ENCODE measurements around the gene ANKRD33. TPM values are rescaled to one million over a fixed set of nuclear protein-coding genes. Genes with fewer than 3 reads are reported as not detected.

ANKRD33 gene
- total and polyA plus RNA-seq, 2 experiments from 2014 or later, result 0.27 to 1.7 TPM

DNA sequence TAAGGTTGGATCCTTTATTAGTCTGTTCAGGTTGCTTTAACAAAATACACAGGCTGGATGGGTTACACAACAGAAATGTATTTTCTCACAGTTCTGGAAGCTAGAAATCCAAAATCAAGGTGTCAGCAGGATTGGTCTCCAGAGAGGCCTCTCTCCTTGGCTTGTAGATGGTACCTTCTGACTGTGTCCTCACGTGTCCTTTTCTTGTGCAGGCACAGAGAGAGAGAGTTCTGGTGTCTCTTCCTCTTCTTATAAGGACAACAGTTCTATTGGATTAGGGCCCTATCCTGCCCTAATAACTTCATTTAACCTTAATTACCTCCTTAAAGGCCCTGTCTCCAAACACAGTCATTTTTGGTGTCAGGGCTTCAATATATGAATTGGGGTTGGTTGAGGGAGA, 4.6 kb upstream of the ANKRD33 start:
- no peaks in the 10 kb centered on the region for H3K36me3 ChIP-seq (ENCODE audit: insufficient read depth)
- H3K79me2 ChIP-seq (replicated peaks; ENCODE audit: insufficient read depth), result no peaks in the 10 kb centered on the region
- H4K20me1 ChIP-seq (replicated peaks; ENCODE audit: insufficient read depth), result no peaks in the 10 kb centered on the region
- no peak for TF ChIP-seq STAT1 (IDR thresholded peaks at IDR 0.05; ENCODE audit: unreplicated experiment)
- no peak overlapping the region for H3K4me2 ChIP-seq
- H3K4me3 ChIP-seq, result no peak overlapping the region
- H3K4me1 ChIP-seq (ENCODE audit: insufficient read depth), result 0 out of 2 replicates have a peak, but pooled peaks cover 2% of the 10 kb centered on the region
- no peaks in the 10 kb centered on the region; the same call in 1 of the 2 replicates for H3F3A ChIP-seq (replicated peaks; ENCODE audit: low read depth)
- H3K27me3 Mint-ChIP-seq (ENCODE audit: insufficient read depth, low read depth, poor library complexity), result peaks cover 12% of the 10 kb centered on the region
- DNase-seq (ENCODE audit: low spot score) (no peak), ATAC-seq (no peak)
- no peak overlapping the region for H3K4me3 Mint-ChIP-seq
- no peaks in the 10 kb centered on the region; the same call in 1 of the 3 replicates for H3K9me3 Mint-ChIP-seq
- no peak overlapping the region for H3K27ac Mint-ChIP-seq
- H3K36me3 Mint-ChIP-seq (ENCODE audit: low read depth), result no peaks in the 10 kb centered on the region
- H2AFZ ChIP-seq, result no peak overlapping the region
- peaks cover 3% of the 10 kb centered on the region; the same call in 1 of the 2 replicates for H3K27me3 ChIP-seq (ENCODE audit: insufficient read depth)
- H3K9me2 ChIP-seq (ENCODE audit: insufficient read depth), result no peaks in the 10 kb centered on the region
- peaks cover 10% of the 10 kb centered on the region; the same call in 1 of the 3 replicates for H3K4me1 Mint-ChIP-seq
- no peak overlapping the region for H3K27ac ChIP-seq (ENCODE audit: low read depth)

DNA sequence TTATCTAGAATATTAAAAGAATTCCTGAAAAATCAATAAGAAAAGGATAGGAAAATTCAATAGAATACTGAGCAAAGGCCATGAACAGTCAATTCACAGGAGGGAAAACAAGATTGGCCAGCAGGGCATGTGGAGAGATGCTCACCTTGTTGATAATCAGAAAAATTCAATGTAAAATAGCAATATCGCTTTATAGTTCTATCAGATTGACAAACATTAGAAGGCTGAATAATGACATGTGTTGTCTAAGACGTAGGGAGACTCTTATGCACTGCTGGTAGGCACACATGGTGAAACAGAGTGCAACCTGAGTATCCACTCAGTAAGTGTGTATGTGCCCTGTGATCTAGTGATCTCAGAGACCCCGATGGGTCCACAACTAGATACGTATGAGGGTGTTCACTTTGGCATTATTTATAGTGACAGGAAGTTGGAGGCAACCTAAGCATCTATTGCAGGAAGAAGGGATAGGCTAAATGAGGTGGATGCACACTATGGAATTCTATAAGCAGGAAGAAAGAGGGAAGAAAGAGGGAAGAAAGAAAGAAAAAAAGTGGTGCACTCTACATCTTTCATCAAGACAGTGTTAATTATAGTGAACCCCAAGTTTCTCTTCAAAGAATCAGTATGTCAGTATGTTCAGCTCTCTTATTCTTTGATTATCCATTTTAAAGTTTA, 3.8 kb upstream of the ANKRD33 start:
- no peaks in the 10 kb centered on the region for H3K36me3 ChIP-seq (ENCODE audit: insufficient read depth)
- Mint-ChIP-seq H3K4me1 (peaks cover 11% of the 10 kb centered on the region; the same call in 1 of the 3 replicates), H3K4me3 (no peak overlapping the region), H3K9me3 (no peaks in the 10 kb centered on the region; the same call in 1 of the 3 replicates), H3K36me3 (ENCODE audit: low read depth) (no peaks in the 10 kb centered on the region), H3K27ac (no peak overlapping the region), H3K27me3 (ENCODE audit: insufficient read depth, low read depth, poor library complexity) (peaks cover 16% of the 10 kb centered on the region)
- no peak for DNase-seq (ENCODE audit: low spot score)
- no peak overlapping the region for H3K27ac ChIP-seq (ENCODE audit: low read depth)
- no peak for ATAC-seq
- H3K4me1 ChIP-seq (ENCODE audit: insufficient read depth), result peaks cover 4% of the 10 kb centered on the region; the same call in 1 of the 2 replicates
- H3K4me3 ChIP-seq, result no peak overlapping the region
- no peaks in the 10 kb centered on the region for H3K9me2 ChIP-seq (ENCODE audit: insufficient read depth)
- H2AFZ ChIP-seq, result no peak overlapping the region
- H3K79me2 ChIP-seq (replicated peaks; ENCODE audit: insufficient read depth), result no peaks in the 10 kb centered on the region
- H3F3A ChIP-seq (replicated peaks; ENCODE audit: low read depth), result peaks cover under 1% of the 10 kb centered on the region; the same call in 1 of the 2 replicates
- no peak overlapping the region for H3K4me2 ChIP-seq
- no peaks in the 10 kb centered on the region for H4K20me1 ChIP-seq (replicated peaks; ENCODE audit: insufficient read depth)
- H3K27me3 ChIP-seq (ENCODE audit: insufficient read depth), result peaks cover 11% of the 10 kb centered on the region; the same call in 1 of the 2 replicates
- TF ChIP-seq, protein P1, sequence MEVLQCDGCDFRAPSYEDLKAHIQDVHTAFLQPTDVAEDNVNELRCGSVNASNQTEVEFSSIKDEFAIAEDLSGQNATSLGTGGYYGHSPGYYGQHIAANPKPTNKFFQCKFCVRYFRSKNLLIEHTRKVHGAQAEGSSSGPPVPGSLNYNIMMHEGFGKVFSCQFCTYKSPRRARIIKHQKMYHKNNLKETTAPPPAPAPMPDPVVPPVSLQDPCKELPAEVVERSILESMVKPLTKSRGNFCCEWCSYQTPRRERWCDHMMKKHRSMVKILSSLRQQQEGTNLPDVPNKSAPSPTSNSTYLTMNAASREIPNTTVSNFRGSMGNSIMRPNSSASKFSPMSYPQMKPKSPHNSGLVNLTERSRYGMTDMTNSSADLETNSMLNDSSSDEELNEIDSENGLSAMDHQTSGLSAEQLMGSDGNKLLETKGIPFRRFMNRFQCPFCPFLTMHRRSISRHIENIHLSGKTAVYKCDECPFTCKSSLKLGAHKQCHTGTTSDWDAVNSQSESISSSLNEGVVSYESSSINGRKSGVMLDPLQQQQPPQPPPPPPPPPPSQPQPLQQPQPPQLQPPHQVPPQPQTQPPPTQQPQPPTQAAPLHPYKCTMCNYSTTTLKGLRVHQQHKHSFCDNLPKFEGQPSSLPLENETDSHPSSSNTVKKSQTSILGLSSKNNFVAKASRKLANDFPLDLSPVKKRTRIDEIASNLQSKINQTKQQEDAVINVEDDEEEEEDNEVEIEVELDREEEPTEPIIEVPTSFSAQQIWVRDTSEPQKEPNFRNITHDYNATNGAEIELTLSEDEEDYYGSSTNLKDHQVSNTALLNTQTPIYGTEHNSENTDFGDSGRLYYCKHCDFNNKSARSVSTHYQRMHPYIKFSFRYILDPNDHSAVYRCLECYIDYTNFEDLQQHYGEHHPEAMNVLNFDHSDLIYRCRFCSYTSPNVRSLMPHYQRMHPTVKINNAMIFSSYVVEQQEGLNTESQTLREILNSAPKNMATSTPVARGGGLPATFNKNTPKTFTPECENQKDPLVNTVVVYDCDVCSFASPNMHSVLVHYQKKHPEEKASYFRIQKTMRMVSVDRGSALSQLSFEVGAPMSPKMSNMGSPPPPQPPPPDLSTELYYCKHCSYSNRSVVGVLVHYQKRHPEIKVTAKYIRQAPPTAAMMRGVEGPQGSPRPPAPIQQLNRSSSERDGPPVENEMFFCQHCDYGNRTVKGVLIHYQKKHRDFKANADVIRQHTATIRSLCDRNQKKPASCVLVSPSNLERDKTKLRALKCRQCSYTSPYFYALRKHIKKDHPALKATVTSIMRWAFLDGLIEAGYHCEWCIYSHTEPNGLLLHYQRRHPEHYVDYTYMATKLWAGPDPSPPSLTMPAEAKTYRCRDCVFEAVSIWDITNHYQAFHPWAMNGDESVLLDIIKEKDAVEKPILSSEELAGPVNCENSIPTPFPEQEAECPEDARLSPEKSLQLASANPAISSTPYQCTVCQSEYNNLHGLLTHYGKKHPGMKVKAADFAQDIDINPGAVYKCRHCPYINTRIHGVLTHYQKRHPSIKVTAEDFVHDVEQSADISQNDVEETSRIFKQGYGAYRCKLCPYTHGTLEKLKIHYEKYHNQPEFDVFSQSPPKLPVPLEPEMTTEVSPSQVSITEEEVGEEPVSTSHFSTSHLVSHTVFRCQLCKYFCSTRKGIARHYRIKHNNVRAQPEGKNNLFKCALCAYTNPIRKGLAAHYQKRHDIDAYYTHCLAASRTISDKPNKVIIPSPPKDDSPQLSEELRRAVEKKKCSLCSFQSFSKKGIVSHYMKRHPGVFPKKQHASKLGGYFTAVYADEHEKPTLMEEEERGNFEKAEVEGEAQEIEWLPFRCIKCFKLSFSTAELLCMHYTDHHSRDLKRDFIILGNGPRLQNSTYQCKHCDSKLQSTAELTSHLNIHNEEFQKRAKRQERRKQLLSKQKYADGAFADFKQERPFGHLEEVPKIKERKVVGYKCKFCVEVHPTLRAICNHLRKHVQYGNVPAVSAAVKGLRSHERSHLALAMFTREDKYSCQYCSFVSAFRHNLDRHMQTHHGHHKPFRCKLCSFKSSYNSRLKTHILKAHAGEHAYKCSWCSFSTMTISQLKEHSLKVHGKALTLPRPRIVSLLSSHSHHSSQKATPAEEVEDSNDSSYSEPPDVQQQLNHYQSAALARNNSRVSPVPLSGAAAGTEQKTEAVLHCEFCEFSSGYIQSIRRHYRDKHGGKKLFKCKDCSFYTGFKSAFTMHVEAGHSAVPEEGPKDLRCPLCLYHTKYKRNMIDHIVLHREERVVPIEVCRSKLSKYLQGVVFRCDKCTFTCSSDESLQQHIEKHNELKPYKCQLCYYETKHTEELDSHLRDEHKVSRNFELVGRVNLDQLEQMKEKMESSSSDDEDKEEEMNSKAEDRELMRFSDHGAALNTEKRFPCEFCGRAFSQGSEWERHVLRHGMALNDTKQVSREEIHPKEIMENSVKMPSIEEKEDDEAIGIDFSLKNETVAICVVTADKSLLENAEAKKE (CRISPR knock-in tag; IDR thresholded peaks at IDR 0.05), result no peak
- TF ChIP-seq CREB1 (CRISPR knock-in tag; IDR thresholded peaks at IDR 0.05; ENCODE audit: low read depth) (no peak), POLR2AphosphoS5 (IDR thresholded peaks at IDR 0.05; ENCODE audit: low read depth) (no peak), ZNF331 (CRISPR knock-in tag; IDR thresholded peaks at IDR 0.05; ENCODE audit: low read depth) (no peak), NANOG (IDR thresholded peaks at IDR 0.05; ENCODE audit: borderline replicate concordance) (no peak)
- TF ChIP-seq, protein P2, sequence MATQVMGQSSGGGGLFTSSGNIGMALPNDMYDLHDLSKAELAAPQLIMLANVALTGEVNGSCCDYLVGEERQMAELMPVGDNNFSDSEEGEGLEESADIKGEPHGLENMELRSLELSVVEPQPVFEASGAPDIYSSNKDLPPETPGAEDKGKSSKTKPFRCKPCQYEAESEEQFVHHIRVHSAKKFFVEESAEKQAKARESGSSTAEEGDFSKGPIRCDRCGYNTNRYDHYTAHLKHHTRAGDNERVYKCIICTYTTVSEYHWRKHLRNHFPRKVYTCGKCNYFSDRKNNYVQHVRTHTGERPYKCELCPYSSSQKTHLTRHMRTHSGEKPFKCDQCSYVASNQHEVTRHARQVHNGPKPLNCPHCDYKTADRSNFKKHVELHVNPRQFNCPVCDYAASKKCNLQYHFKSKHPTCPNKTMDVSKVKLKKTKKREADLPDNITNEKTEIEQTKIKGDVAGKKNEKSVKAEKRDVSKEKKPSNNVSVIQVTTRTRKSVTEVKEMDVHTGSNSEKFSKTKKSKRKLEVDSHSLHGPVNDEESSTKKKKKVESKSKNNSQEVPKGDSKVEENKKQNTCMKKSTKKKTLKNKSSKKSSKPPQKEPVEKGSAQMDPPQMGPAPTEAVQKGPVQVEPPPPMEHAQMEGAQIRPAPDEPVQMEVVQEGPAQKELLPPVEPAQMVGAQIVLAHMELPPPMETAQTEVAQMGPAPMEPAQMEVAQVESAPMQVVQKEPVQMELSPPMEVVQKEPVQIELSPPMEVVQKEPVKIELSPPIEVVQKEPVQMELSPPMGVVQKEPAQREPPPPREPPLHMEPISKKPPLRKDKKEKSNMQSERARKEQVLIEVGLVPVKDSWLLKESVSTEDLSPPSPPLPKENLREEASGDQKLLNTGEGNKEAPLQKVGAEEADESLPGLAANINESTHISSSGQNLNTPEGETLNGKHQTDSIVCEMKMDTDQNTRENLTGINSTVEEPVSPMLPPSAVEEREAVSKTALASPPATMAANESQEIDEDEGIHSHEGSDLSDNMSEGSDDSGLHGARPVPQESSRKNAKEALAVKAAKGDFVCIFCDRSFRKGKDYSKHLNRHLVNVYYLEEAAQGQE (IDR thresholded peaks at IDR 0.05; ENCODE audit: unreplicated experiment), result no peak
- TF ChIP-seq, protein P3, sequence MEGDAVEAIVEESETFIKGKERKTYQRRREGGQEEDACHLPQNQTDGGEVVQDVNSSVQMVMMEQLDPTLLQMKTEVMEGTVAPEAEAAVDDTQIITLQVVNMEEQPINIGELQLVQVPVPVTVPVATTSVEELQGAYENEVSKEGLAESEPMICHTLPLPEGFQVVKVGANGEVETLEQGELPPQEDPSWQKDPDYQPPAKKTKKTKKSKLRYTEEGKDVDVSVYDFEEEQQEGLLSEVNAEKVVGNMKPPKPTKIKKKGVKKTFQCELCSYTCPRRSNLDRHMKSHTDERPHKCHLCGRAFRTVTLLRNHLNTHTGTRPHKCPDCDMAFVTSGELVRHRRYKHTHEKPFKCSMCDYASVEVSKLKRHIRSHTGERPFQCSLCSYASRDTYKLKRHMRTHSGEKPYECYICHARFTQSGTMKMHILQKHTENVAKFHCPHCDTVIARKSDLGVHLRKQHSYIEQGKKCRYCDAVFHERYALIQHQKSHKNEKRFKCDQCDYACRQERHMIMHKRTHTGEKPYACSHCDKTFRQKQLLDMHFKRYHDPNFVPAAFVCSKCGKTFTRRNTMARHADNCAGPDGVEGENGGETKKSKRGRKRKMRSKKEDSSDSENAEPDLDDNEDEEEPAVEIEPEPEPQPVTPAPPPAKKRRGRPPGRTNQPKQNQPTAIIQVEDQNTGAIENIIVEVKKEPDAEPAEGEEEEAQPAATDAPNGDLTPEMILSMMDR (conservative IDR thresholded peaks at IDR 0.05; ENCODE audit: low read depth in 2 of 2), result no peak
